ENCODE measurements around the gene A1BG. TPM values are rescaled to one million over a fixed set of nuclear protein-coding genes. Genes with fewer than 3 reads are reported as not detected.

The A1BG gene, protein sequence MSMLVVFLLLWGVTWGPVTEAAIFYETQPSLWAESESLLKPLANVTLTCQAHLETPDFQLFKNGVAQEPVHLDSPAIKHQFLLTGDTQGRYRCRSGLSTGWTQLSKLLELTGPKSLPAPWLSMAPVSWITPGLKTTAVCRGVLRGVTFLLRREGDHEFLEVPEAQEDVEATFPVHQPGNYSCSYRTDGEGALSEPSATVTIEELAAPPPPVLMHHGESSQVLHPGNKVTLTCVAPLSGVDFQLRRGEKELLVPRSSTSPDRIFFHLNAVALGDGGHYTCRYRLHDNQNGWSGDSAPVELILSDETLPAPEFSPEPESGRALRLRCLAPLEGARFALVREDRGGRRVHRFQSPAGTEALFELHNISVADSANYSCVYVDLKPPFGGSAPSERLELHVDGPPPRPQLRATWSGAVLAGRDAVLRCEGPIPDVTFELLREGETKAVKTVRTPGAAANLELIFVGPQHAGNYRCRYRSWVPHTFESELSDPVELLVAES
- total RNA-seq (ENCODE audit: low replicate concordance), result 7.5 and 37.1 TPM in 2 replicates

DNA sequence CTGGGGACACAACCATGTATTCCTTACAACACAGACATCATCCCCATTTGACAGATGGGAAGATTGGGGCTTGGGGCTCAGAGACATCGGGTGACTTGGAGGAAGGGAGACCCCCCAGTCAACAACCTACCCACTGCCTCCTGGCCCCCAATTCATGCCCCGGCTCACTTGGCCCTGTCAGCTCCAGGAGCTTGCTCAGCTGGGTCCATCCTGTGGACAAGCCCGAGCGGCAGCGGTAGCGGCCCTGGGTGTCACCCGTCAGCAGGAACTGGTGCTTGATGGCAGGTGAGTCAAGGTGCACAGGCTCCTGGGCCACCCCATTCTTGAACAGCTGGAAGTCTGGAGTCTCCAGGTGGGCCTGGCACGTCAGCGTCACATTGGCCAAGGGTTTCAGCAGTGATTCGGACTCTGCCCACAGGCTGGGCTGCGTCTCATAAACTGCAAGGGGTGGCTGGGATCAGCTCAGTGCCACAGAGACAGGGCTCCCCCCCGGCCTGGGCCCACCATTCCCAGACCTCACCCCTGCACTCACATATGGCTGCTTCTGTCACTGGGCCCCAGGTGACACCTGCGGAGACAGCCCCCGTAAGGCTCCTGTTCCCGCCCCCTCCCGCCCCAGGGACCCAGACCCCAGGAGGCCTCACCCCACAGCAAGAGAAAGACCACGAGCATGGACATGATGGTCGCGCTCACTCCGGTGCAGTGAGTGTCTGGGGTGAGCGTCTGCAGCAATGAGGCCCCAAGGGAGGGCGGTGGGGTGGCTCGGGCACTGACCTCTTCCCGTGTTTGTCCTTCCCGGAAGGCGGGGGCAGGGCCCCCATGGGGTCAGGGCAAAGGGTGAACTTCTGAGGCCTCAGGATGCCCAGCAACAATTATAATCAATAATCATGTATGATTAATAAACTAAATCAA, at the start of gene A1BG:
TSS of gene A1BG (minus strand) at position 733 of the 912 bp plus-strand sequence. CDS start at position 678, 55 bp downstream.
- Histone ChIP-seq H3K27me3 (no peaks in the 10 kb centered on the region), H3K27ac (no peak within 1 kb of the TSS), H3K36me3 (no peaks in the 10 kb centered on the region), H3K9me3 (ENCODE audit: low read depth) (no peaks in the 10 kb centered on the region), H2AFZ (replicated peaks) (no peak within 1 kb of the TSS), H4K20me1 (ENCODE audit: low read depth) (no peaks in the 10 kb centered on the region), H3K9ac (no peak within 1 kb of the TSS), H3K4me3 (no peak within 1 kb of the TSS), H3K4me1 (peaks cover 6% of the 10 kb centered on the region), H3K4me2 (no peak within 1 kb of the TSS), H3K79me2 (ENCODE audit: low read depth) (no peaks in the 10 kb centered on the region), H3F3A (ENCODE audit: low read depth) (no peaks in the 10 kb centered on the region)
- peaks cover 8% of the 10 kb centered on the region for H3K4me1 Mint-ChIP-seq
- peak within 1 kb of the TSS; percentile 68 for H3K27ac Mint-ChIP-seq
- H3K9me3 Mint-ChIP-seq, result no peaks in the 10 kb centered on the region
- peaks cover 5% of the 10 kb centered on the region for H3K36me3 Mint-ChIP-seq
- H3K4me3 Mint-ChIP-seq, result peak within 1 kb of the TSS; percentile 79
- DNase-seq (ENCODE audit: low spot score), result no peak
- peaks cover 15% of the 10 kb centered on the region for H3K27me3 Mint-ChIP-seq (ENCODE audit: insufficient read depth, low read depth)
- no peak for TF ChIP-seq EZH2 (IDR thresholded peaks at IDR 0.05)
- TF ChIP-seq, protein P1, sequence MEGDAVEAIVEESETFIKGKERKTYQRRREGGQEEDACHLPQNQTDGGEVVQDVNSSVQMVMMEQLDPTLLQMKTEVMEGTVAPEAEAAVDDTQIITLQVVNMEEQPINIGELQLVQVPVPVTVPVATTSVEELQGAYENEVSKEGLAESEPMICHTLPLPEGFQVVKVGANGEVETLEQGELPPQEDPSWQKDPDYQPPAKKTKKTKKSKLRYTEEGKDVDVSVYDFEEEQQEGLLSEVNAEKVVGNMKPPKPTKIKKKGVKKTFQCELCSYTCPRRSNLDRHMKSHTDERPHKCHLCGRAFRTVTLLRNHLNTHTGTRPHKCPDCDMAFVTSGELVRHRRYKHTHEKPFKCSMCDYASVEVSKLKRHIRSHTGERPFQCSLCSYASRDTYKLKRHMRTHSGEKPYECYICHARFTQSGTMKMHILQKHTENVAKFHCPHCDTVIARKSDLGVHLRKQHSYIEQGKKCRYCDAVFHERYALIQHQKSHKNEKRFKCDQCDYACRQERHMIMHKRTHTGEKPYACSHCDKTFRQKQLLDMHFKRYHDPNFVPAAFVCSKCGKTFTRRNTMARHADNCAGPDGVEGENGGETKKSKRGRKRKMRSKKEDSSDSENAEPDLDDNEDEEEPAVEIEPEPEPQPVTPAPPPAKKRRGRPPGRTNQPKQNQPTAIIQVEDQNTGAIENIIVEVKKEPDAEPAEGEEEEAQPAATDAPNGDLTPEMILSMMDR (IDR thresholded peaks at IDR 0.05), result no peak
- no peak for TF ChIP-seq EZH2phosphoT487 (IDR thresholded peaks at IDR 0.05)

DNA sequence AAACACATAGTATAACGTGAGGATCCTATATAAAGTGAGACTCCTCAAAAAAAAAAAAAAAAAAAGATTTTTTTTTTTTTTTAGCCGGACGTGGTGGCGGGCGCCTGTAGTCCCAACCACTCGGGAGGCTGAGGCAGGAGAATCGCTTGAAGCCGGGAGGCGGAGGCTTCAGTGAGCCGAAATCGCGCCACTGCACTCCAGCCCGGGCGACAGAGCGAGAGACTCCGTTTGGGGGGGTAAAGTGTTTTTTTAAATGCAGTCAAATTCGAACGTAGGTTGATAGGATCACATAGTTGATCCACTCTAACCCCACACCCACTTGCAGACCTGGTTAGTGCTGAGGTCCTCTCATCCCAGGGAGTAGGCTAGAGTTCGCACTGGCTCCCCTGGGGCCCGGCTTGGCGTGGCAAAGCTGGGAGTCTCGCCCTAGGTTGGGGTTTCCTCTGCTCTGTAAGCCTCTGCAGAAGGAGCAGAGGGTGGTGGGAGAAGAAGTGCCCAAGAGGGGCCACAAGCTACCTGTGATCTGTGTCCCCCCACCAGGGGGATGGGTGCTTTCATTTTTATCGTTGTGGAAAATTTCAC, 48.6 kb upstream of the A1BG start:
- Mint-ChIP-seq H3K27ac (no peak overlapping the region), H3K4me3 (peak overlapping the region; percentile 97), H3K9me3 (peaks cover 13% of the 10 kb centered on the region), H3K4me1 (peaks cover 25% of the 10 kb centered on the region), H3K36me3 (peaks cover 17% of the 10 kb centered on the region), H3K27me3 (ENCODE audit: insufficient read depth, low read depth) (no peaks in the 10 kb centered on the region)
- Histone ChIP-seq H3K4me1 (peaks cover 3% of the 10 kb centered on the region), H3K27ac (no peak overlapping the region), H3K9me3 (ENCODE audit: low read depth) (no peaks in the 10 kb centered on the region), H3K9ac (peak overlapping the region; percentile 56), H3F3A (ENCODE audit: low read depth) (peaks cover 20% of the 10 kb centered on the region), H3K4me3 (peak overlapping the region; percentile 68), H3K36me3 (no peaks in the 10 kb centered on the region), H3K79me2 (ENCODE audit: low read depth) (peaks cover 13% of the 10 kb centered on the region), H2AFZ (replicated peaks) (no peak overlapping the region), H3K27me3 (peaks cover 8% of the 10 kb centered on the region), H4K20me1 (ENCODE audit: low read depth) (no peaks in the 10 kb centered on the region), H3K4me2 (peak overlapping the region; percentile 71)
- TF ChIP-seq EZH2 (IDR thresholded peaks at IDR 0.05) (no peak), EZH2phosphoT487 (IDR thresholded peaks at IDR 0.05) (no peak)
- TF ChIP-seq, protein P1 (IDR thresholded peaks at IDR 0.05), result no peak
- DNase-seq (ENCODE audit: low spot score), result no peak

All from neural progenitor cell (in vitro differentiated cells).